Lower lobe of right lung (tissue), 2 donors: Measurements from ENCODE around the gene TMEM150A. TPM values are rescaled to one million over a fixed set of nuclear protein-coding genes. Genes with fewer than 3 reads are reported as not detected.

ENCODE experiments used
- ATAC-seq, 2 donors: fragments of 200-7000 bp; cut with Tn5 transposase; one replicate each; pipeline ENCODE4 v1.9.1; 2020 to 2022; ENCODE audit warnings: mild to moderate bottlenecking in 2 of 2, moderate library complexity in 2 of 2
- DNase-seq: peaks from one replicate; pipeline ENCODE4 v3.0.0-alpha.2; 2020
- H3K27ac ChIP-seq: fragments of 200-600 bp; one replicate; pipeline ENCODE4 v1.8.0; 2022
- H3K27me3 ChIP-seq: fragments of 200-600 bp; one replicate; pipeline ENCODE4 v1.8.0; 2022; ENCODE audit warnings: low read depth
- H3K36me3 ChIP-seq: fragments of 200-600 bp; one replicate; pipeline ENCODE4 v1.8.0; 2022; ENCODE audit warnings: mild to moderate bottlenecking
- H3K4me1 ChIP-seq: fragments of 200-600 bp; one replicate; pipeline ENCODE4 v1.8.0; 2022
- H3K4me3 ChIP-seq: fragments of 200-600 bp; one replicate; pipeline ENCODE4 v1.8.0; 2022; ENCODE audit warnings: mild to moderate bottlenecking
- H3K9me3 ChIP-seq: fragments of 200-600 bp; one replicate; pipeline ENCODE4 v1.8.0; 2022
- CTCF ChIP-seq: fragments of 200-600 bp; IDR thresholded peaks from one replicate; pipeline ENCODE4 v1.8.0; 2022; ENCODE audit warnings: antibody characterized with exemption, mild to moderate bottlenecking
- intact Hi-C: fragments of 100-400 bp; cut with DNase I; formaldehyde crosslinking; loops from one replicate; pipeline ENCODE4 v1.11.0; 2022
- total RNA-seq: library from RNA; stranded (reverse); fragmentation: NEBNext Ultra II Directional; extraction: Animal tissue kit (Norgen Biotek cat#: 25700); gene quantifications from one replicate; pipeline ENCODE4 v1.2.1, GENCODE V29; 2021
- donor health status: DM: no; HTN: yes; CAD: no; lungs with severe emphysema.

Gene TMEM150A
- total RNA-seq, 1 donor from 2014 or later, result 28.9 TPM

- ATAC-seq (peak; percentile 76 to 78), DNase-seq (peak; percentile 83)
- Histone ChIP-seq H3K36me3 (peaks cover 41% of the 10 kb centered on the region), H3K27ac (peak overlapping the region; percentile 90), H3K27me3 (no peaks in the 10 kb centered on the region), H3K9me3 (no peaks in the 10 kb centered on the region), H3K4me3 (peak overlapping the region; percentile 82), H3K4me1 (peaks cover 60% of the 10 kb centered on the region)
- TF ChIP-seq CTCF, result no peak
- intact Hi-C loops, result no loop called here
Measured at GRCh38 chr2:85601771-85602475, 575 bp downstream of the TMEM150A start.

DNA sequence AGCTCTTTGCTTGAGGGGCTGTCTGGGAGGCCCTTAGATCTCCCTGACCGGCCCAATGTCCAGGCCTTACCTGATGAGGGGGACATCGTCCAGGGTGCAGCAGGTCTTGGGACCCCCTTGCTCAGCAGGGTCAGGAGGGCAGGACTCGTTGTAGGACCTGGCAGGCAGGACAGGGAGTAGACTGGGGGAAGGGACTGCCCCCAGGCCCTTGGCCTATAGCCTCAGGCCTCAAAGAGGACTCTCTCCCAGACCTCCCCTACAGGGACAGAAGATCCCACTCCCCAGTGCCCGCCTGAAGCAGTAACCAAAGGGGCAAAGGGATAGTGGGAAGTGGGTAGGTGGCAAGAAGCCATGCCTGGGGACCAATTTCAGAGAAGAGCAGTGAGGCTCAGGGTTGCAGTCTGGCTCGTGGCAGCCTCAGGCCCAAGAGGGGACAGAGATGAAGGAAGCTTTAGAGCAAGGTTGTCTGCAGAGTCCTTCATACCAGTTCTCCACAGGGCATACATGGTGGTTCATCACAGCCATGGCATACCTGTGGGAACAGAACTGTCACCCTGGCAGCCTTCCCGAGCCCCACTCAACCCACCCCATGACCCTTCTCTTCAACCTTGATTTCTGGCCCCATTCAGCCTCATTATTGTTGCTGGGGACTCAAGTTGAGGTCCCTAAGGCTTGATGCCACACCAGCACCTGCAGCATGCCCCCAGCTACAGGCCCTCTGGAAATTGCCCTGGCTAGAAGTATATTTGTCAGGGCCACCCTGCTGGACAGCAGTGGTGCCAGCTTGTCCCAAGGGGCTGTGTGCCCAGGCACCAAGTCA, 1.3 kb downstream of the TMEM150A start:
- ATAC-seq, result no peak
- intact Hi-C loops, result no loop called here

GRCh38 chr2:85600235-85600575, 2.3 kb downstream of the TMEM150A start:
- intact Hi-C loops, result no loop called here
- TF ChIP-seq CTCF, result no peak
- Histone ChIP-seq H3K4me3 (no peak overlapping the region), H3K4me1 (peaks cover 52% of the 10 kb centered on the region), H3K36me3 (peaks cover 46% of the 10 kb centered on the region), H3K27me3 (no peaks in the 10 kb centered on the region), H3K27ac (no peak overlapping the region), H3K9me3 (no peaks in the 10 kb centered on the region)
- DNase-seq (no peak), ATAC-seq (no peak)

More for the DNA sequence above, 1.3 kb downstream of the TMEM150A start:
- DNase-seq, result no peak
- Histone ChIP-seq H3K4me3 (peak overlapping the region; percentile 82), H3K36me3 (peaks cover 46% of the 10 kb centered on the region), H3K9me3 (no peaks in the 10 kb centered on the region), H3K27me3 (no peaks in the 10 kb centered on the region), H3K4me1 (peaks cover 60% of the 10 kb centered on the region), H3K27ac (peak overlapping the region; percentile 90)
- no peak for TF ChIP-seq CTCF

GRCh38 chr2:85599468-85600234, 2.8 kb downstream of the TMEM150A start:
- Histone ChIP-seq H3K4me3 (no peak overlapping the region), H3K36me3 (peaks cover 46% of the 10 kb centered on the region), H3K9me3 (no peaks in the 10 kb centered on the region), H3K27ac (no peak overlapping the region), H3K27me3 (no peaks in the 10 kb centered on the region), H3K4me1 (peaks cover 51% of the 10 kb centered on the region)
- TF ChIP-seq CTCF, result no peak
- no peak for ATAC-seq
- intact Hi-C loops, result no loop called here
- no peak for DNase-seq

- Histone ChIP-seq H3K4me3 (no peak overlapping the region), H3K36me3 (peaks cover 46% of the 10 kb centered on the region), H3K4me1 (peaks cover 51% of the 10 kb centered on the region), H3K9me3 (no peaks in the 10 kb centered on the region), H3K27me3 (no peaks in the 10 kb centered on the region), H3K27ac (no peak overlapping the region)
- ATAC-seq (no peak), DNase-seq (no peak)
- no peak for TF ChIP-seq CTCF
- intact Hi-C loops, result no loop called here
Measured at GRCh38 chr2:85598594-85599340, 3.7 kb downstream of the TMEM150A start.
